ENCODE results near the gene CTDSP1.

DNA sequence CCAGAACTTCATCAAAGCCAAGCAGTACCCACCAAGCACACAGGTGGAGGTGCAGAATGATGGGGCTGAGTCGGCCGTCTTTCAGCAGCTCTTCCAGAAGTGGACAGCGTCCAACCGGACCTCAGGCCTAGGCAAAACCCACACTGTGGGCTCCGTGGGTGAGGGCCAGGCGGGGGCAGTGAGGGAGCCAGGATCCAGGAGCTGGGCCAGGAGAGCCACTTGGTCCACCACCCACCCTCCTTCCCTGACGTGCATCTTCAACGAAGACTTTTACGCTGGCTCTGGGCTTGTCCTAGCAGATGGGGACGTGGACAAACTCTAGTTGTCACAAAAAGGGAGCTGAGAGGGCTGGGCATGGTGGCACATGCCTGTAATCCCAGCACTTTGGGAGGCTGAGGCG lies 31.1 kb downstream of the CTDSP1 start:
- TF ChIP-seq, protein P1, sequence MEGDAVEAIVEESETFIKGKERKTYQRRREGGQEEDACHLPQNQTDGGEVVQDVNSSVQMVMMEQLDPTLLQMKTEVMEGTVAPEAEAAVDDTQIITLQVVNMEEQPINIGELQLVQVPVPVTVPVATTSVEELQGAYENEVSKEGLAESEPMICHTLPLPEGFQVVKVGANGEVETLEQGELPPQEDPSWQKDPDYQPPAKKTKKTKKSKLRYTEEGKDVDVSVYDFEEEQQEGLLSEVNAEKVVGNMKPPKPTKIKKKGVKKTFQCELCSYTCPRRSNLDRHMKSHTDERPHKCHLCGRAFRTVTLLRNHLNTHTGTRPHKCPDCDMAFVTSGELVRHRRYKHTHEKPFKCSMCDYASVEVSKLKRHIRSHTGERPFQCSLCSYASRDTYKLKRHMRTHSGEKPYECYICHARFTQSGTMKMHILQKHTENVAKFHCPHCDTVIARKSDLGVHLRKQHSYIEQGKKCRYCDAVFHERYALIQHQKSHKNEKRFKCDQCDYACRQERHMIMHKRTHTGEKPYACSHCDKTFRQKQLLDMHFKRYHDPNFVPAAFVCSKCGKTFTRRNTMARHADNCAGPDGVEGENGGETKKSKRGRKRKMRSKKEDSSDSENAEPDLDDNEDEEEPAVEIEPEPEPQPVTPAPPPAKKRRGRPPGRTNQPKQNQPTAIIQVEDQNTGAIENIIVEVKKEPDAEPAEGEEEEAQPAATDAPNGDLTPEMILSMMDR (IDR thresholded peaks at IDR 0.05; ENCODE audit: borderline replicate concordance, extremely low read depth, low read length, poor library complexity, severe bottlenecking): no peak
- no peak for TF ChIP-seq EZH2 (IDR thresholded peaks at IDR 0.05; ENCODE audit: borderline replicate concordance, low read depth, low read length, severe bottlenecking)

Data from DND-41 (cell line).